HG02763 (cell line): ENCODE data around the gene FTSJ1.
A peak's percentile ranks its signal among the peaks of the same experiment; 100 is the strongest.
"Not testable (repeated sequence)": the region's sequence is repeated elsewhere in the genome, so short reads cannot be mapped to it uniquely, and the experiment has no call there.

Source experiments
- ATAC-seq: cut with Tn5 transposase; IDR thresholded peaks from one replicate; pipeline ENCODE4 v1.9.1; 2021; ENCODE audit warnings: mild to moderate bottlenecking, moderate library complexity; ENCODE audit not compliant: unreplicated experiment

The FTSJ1 gene

GRCh38 chrX:48493890-48494364 is 17.9 kb downstream of the FTSJ1 start:
- ATAC-seq: no peak

GRCh38 chrX:48496660-48497059 is 20.7 kb downstream of the FTSJ1 start:
- ATAC-seq: no peak

- ATAC-seq: no peak
Observed at GRCh38 chrX:48497871-48498270, 21.9 kb downstream of the FTSJ1 start.

GRCh38 chrX:48498374-48498809 is 22.4 kb downstream of the FTSJ1 start:
- ATAC-seq: no peak

- ATAC-seq: no peak
Observed at GRCh38 chrX:48504261-48504660, 28.3 kb downstream of the FTSJ1 start.

- no peak for ATAC-seq
Observed at GRCh38 chrX:48505481-48505880, 29.5 kb downstream of the FTSJ1 start.

GRCh38 chrX:48507246-48507645 is 31.2 kb downstream of the FTSJ1 start:
- no peak for ATAC-seq

- peak; percentile 65 for ATAC-seq
Observed at GRCh38 chrX:48508400-48509244, 32.6 kb downstream of the FTSJ1 start, which contains the start of gene PORCN. PORCN (plus strand) TSS chrX:48508992; CDS start chrX:48509821, 829 bp downstream.

GRCh38 chrX:48509245-48509590 is 33.2 kb downstream of the FTSJ1 start:
- peak; percentile 14 for ATAC-seq

GRCh38 chrX:48509619-48510018 is 33.6 kb downstream of the FTSJ1 start:
- no peak for ATAC-seq

GRCh38 chrX:48511560-48511959 is 35.6 kb downstream of the FTSJ1 start:
- ATAC-seq: no peak

- ATAC-seq: no peak
Observed at GRCh38 chrX:48512371-48512935, 36.5 kb downstream of the FTSJ1 start.

GRCh38 chrX:48513670-48514069 is 37.7 kb downstream of the FTSJ1 start:
- no peak for ATAC-seq

- no peak for ATAC-seq
Observed at GRCh38 chrX:48514126-48514806, 38.3 kb downstream of the FTSJ1 start.

GRCh38 chrX:48514868-48515460 is 39.0 kb downstream of the FTSJ1 start:
- ATAC-seq: no peak

- no peak for ATAC-seq
Observed at GRCh38 chrX:48515842-48516241, 39.8 kb downstream of the FTSJ1 start.

- no peak for ATAC-seq
Observed at GRCh38 chrX:48516285-48516684, 40.3 kb downstream of the FTSJ1 start.

GRCh38 chrX:48516987-48517386 is 41.0 kb downstream of the FTSJ1 start:
- ATAC-seq: no peak

GRCh38 chrX:48519481-48519880 is 43.5 kb downstream of the FTSJ1 start:
- ATAC-seq: not testable (repeated sequence)

- ATAC-seq: no peak
Observed at GRCh38 chrX:48520455-48520854, 44.5 kb downstream of the FTSJ1 start.

GRCh38 chrX:48520976-48521352 is 45.0 kb downstream of the FTSJ1 start:
- ATAC-seq: no peak
